HG03175 (cell line): ENCODE measurements around the gene ATG10.
"Not testable (repeated sequence)": the region's sequence is repeated elsewhere in the genome, so short reads cannot be mapped to it uniquely, and the experiment has no call there.

ENCODE experiments used
- ATAC-seq: cut with Tn5 transposase; IDR thresholded peaks from one replicate; pipeline ENCODE4 v1.9.1; 2021; ENCODE audit warnings: mild to moderate bottlenecking, moderate library complexity; ENCODE audit not compliant: unreplicated experiment

ATG10 gene

DNA sequence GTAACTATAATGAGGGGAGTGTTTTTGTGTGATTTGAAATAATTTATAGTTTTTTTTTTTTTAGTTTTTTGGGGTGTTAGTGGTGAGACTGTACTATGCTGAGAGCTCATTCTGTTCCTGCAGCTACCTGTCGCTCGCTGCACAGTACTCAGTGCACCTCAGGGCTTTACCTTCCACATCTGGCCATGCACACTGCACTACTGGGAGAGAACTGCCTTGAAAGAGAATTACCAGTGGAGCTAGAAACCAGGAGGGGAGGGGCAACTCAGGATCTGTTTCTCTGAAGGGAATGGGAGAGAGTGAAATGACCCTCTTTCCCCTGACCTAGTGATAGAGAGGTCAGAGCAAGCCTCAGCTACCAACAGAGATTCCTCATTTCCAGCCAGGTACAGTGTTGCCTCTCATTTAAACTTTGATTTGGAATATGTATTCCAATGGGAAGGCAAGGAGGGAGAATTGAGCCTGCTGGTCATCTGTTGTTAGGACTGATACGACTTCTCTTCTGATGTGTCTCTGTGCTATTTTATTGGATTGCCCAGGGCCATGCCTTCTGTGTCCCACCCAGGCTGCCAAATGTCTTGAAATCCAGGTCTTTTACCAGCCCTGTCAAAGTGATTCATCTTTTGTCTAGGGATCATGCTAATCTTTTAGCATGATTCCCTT is 8.9 kb downstream of the ATG10 start:
- no peak for ATAC-seq

DNA sequence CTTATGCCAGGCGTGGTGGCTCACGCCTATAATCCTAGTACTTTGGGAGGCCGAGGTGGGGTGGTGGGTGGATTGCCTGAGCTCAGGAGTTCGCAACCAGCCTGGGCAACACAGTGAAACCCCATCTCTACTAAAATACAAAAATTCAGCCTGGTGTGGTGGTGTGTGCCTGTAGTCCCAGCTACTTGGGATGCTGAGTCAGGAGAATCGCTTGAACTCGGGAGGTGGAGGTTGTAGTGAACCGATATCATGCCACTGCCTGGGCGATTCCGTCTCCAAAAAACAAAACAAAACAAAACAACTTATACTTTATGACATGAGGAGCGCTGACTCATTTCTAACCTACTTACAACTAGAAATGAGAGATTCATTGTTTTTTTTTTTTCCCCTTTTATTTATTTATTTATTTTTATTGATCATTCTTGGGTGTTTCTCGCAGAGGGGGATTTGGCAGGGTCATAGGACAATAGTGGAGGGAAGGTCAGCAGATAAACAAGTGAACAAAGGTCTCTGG is 10.4 kb downstream of the ATG10 start:
- ATAC-seq = not testable (repeated sequence)

DNA sequence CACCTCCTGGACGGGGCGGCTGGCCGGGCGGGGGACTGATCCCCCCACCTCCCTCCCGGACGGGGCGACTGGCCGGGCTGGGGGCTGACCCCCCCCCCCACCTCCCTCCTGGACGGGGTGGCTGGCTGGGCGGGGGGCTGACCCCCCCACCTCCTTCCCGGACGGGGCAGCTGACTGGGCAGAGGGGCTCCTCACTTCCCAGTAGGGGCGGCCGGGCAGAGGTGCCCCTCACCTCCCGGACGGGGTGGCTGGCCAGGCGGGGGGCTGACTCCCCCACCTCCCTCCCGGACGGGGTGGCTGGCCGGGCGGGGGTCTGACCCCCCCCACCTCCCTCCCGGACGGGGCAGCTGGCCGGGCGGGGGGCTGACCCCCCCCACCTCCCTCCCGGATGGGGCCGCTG is 11.3 kb downstream of the ATG10 start:
- not testable (repeated sequence) for ATAC-seq

DNA sequence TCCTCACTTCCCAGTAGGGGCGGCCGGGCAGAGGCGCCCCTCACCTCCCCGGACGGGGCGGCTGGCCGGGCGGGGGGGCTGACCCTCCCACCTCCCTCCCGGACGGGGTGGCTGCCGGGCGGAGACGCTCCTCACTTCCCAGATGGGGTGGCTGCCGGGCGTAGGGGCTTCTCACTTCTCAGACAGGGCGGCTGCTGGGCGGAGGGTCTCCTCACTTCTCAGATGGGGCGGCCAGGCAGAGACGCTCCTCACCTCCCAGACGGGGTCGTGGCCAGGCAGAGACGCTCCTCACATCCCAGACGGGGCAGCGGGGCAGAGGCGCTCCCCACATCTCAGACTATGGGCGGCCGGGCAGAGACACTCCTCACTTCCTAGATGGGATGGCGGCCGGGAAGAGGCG is 11.7 kb downstream of the ATG10 start:
- ATAC-seq = not testable (repeated sequence)

DNA sequence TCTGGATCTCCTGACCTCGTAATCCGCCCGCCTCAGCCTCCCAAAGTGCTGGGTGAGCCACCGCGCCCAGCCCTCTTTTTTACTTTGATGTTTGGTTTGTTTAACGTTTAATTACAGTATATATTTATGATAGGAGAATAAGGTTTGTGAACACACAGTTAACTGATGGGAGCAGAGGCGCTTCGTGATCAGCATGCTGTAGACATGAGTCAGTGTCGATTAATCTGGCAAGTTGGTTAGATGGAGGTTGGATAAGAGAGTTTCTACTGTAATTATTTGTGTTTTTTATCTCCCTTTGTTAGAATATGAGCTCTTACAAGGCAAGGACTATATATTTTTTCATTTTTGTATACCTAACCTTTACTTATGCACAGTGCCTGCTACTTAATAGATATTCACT is 14.3 kb downstream of the ATG10 start:
- ATAC-seq = no peak

DNA sequence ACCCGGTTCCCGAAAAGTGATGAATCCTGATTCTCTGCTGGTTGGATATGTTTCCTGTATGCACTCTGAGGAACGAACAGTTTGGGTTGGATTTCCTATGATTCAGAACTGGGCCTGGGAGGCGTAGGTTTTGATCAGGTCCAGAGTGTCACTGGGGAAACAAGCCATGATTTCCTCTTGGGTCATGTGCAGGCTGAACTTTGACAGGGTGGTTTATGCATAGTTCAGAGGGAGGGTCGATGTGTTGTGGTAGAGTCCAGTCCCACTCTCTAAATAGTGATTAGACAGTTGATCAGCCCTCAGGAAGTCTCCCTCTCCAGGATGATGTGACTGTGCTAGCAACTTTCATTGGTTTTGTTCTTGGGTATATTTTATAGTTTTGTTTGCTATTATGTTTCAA is 17.4 kb downstream of the ATG10 start:
- no peak for ATAC-seq

DNA sequence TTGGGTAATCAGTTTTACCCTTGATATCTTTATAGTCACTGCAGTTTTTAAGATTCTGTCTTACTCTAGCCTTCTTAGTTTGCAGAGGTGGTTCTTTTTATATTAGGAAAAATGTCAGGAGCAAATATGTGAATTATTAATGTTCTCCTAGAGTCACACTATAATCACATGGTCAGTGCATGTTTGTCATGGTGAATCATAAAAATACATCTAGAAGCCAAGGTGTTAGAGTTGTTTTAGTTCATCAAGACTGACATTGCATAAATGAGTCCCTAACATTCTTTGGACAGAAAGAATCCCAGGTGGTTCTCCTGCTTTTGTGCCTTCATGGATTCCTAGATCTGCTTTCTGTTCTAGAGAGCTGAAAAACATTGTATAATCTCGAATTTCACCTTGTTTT is 22.9 kb downstream of the ATG10 start:
- no peak for ATAC-seq

DNA sequence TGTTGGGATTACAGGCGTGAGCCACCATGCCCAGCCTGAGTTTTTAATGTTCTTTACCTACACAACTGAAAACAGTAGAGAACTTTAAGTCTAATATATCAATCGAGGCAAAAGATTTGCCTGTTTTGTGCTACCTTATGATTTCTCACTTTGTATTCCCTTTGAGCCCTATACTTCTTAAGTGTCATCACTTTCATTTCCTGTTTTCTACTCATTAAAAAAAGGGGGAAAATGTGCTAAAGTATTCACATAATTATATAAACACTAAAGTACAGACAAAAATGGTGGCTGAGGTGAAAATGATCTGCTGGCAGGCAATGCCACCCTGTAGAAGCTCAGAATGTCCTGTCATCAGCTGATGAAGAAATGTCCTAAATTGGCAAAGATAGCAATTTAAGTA is 23.6 kb downstream of the ATG10 start:
- no peak for ATAC-seq

DNA sequence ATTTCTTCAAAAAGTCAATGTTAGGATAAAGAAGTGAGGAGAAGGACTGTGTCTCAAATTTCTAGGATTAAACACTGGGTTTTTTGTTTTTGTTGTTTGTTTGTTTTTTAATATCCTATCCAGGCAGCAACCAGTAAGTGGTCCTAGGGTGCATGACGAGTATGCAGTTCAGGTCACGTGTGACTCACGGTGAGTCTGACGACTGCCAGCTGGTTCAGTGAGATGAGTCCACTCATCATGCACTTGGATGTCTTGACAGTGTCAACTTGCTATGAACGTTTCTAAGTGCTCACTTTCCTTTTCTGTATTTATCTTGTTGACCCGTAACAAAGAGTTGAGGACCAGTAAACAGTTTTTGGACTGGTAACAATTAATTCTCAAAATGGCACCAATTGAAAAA is 32.7 kb downstream of the ATG10 start:
- ATAC-seq = no peak

DNA sequence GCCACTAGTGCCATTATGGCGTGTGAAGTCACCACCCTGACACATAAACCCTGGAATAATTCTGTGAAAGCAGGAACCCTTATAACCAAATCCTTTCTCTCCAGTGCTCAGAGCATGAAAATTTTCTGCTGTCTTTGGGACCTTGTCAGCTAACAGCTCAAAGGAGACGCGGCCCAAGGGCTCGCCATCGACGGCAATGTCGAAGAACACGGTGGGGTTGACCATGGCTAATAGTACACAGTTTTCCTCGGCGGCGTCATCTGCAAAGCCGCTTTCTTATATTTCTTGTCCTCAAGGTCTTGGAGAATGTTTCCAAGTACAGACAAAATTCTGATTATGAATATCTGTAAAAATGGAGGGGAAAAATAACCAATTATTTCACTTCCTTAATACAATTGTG is 38.0 kb downstream of the ATG10 start:
- not testable (repeated sequence) for ATAC-seq

DNA sequence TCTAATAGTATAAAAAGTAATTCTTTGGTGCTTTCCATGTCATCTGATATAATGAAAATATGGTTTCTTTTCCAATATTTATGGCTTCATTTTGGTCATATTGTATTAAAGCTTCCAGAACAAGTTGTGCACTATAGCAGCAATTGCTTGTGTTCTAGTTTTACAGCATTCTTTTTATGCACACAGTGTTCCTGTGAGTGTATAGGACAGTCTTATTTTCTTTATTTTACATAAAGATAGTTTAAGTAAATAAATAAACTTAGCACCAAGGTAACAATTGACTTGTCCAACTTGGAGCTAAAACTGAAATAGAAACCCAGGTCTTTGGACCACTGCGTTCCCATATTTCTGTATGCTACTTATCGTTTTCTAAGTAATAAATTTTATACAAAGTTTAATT is 38.9 kb downstream of the ATG10 start:
- no peak for ATAC-seq

DNA sequence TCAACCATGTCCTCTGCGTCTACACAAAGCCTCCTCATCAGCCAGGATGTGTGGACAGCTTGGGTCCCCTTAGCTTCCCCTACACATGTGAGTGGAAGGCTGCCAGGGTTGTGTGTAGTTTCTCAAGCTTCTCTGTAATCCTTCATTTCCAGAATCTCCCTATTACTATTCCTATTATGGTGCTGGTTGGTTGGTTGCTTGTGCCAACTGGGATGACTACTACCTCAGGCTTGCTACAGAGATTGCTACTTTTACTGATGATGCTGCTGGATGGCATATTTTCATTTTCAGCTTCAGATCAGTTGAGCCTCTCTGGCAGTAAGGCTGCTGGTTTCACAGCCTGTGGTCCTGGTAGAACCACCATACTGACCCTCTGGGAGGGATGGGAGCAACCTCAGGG is 39.9 kb downstream of the ATG10 start:
- no peak for ATAC-seq

DNA sequence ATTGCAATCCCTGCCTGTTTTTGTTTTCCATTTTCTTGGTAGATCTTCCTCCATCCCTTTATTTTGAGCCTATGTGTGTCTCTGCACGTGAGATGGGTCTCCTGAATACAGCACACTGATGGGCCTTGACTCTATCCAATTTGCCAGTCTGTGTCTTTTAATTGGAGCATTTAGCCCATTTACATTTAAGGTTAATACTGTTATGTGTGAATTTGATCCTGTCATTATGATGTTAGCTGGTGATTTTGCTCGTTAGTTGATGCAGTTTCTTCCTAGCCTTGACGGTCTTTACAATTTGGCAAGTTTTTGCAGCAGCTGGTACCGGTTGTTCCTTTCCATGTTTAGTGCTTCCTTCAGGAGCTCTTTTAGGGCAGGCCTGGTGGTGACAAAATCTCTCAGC is 42.8 kb downstream of the ATG10 start:
- not testable (repeated sequence) for ATAC-seq

DNA sequence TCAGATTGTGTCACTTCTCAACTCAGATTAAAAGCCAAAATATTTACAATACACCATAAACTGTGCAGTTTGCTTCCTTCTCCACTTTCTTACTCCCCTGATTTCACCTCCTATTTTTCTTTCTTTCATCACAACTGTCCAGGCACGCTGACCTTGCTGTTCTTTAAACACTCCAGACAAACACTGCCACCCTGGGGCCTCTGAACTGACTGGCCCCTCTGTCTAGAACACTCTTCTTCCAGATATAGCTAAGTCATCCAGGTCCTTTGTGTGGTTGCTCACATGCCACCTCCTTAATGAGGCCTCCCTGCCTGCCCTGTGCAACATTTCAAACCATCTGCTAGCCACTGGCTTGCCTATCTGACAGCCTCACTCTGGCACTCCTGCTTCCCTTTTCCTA is 46.6 kb downstream of the ATG10 start:
- no peak for ATAC-seq

DNA sequence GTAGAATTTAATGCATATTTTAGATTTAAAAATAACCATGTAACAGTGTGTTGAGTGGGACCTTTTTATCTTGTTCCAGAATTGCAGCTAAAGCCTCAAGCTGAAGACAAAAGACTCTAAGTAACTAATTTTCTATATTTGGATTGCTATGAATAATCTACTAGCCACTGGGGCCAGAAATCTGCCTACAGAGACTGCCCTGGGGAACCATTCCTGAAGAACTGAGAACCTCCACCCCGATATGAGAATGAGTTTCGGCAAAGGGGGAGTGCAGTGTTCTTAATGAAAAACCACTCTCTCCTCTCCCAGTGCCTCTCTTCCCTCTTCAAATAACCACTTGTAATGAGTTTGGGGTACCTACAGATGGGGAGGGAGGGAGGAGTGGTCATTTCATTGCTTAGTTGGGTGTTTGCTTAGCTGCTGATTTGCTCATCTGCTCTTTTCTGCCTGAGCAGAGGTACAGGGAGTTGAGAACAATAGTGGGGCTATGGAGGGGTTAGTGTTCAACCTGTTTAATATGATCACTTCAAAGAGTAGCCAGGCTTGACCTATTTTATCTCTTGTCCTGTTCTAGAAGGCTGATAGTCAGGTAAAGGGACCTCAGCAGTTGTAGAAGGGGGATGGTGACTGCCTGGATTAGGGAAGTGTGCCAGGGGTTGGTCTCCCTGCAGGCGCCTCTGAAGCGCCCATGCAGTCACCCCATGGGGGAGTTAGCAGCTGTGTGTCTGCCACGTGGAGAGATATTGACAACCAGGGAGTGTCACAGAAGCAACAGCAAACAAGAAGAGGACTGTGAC is 47.7 kb downstream of the ATG10 start:
- ATAC-seq = no peak

DNA sequence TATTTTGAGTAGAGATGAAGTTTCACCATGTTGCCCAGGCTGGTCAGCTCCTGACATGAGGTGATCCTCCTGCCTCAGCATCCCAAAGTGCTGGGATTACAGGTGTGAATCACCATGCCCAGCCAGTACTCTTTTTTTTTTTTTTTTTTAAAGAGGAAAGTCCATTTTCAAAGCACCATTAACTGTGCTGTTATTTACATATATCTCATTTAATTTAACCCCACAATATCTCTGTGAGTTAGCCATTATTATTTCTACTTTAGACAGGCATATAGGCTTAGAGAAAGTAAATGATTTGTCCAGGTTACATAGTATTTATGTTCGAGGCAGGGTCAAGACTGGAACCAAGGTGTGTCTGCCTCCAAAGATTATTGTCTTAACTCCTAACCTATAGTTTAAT is 50.7 kb downstream of the ATG10 start:
- no peak for ATAC-seq

DNA sequence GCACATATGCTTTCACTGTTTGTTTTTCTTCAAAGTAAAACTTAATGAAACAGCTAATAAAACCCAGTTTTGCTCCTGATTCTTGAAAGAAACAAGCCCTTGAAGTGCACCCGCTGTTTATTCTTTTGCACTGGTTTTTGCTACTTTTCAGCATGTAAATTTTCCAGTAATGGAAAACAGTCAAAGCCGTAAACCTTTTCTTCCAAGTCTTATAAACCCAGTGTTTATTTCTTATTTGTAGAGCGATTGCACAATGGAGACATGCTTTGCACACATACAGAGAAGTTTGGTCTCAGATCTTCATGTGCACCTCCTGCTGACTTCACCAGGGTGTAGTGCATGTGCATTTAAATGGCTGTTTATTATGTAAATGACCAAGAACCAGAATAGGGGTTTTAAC is 51.8 kb downstream of the ATG10 start:
- no peak for ATAC-seq

DNA sequence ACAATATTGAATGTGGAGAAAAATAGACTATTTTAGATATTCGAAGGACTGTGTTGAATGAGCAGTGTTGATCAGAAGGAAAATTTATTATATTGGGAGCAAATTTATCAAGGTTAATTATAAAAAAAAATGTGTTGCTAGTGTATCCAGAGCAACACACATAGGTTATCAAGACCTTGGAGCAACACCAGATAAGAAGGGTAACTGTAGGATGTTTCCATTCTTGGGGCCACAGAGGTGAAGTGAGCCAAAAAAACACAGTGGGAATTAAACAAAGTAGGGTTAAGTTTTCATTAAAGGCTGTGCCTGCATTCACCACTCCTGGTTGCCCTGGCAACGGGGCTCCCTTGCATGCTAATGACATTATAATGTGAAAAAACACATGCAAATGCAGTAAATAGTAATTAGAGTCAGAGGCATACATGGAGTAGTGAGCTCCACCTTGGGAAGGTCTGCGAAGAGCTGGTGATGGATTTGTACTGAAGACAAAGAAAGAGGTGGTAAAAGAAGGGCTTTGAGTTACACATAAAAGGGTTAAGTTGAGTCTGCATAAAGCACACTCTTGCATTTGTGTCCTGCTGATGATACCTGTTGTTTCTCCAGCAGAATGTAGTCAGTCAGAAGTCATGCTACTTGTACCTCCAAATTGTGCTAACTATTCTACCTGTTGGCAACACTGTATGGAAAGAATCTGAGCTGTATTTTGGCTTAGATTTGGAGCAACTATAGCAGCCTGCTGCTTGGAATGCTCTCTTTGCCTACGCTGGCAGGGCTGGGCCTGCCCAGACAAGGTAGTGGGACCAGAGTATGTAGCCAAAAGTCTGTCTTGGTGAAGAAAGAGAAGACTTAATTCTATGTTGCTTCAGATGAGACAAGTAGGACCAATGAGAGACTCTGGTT is 59.6 kb downstream of the ATG10 start:
- ATAC-seq = no peak

DNA sequence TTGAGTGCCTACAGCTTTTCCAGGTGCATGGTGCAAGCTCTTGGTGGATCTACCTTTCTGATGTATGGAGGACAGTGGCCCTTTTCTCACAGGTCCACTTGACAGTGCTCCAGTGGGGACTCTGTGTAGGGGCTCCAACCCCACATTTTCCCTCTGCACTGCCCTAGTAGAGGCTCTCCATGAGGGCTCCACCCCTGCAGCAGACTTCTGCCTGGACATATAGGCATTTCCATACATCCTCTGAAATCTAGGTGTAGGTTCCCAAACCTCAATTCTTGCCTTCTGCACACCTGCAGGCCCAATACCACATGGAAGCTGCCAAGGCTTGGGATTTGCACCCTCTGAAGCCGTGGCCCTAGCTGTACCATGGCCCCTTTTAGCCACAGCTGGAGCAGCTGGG is 71.1 kb downstream of the ATG10 start:
- ATAC-seq = not testable (repeated sequence)

DNA sequence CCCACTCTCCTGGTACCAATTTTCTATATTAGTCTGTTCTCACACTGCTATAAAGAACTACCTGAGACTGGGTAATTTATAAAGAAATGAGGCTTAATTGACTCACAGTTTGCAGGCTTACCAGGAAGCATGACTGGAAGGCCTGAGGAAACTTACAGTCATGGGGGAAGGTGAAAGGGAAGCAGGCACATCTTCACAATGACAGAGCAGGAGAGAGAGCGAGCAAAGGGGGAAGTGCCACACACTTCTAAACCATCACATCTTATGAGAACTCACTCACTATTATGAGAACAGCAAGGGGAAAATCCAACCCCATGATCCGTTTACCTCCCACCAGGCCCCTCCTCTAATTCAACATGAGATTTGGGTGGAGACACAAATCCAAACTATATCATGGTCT is 72.2 kb downstream of the ATG10 start:
- ATAC-seq = no peak

DNA sequence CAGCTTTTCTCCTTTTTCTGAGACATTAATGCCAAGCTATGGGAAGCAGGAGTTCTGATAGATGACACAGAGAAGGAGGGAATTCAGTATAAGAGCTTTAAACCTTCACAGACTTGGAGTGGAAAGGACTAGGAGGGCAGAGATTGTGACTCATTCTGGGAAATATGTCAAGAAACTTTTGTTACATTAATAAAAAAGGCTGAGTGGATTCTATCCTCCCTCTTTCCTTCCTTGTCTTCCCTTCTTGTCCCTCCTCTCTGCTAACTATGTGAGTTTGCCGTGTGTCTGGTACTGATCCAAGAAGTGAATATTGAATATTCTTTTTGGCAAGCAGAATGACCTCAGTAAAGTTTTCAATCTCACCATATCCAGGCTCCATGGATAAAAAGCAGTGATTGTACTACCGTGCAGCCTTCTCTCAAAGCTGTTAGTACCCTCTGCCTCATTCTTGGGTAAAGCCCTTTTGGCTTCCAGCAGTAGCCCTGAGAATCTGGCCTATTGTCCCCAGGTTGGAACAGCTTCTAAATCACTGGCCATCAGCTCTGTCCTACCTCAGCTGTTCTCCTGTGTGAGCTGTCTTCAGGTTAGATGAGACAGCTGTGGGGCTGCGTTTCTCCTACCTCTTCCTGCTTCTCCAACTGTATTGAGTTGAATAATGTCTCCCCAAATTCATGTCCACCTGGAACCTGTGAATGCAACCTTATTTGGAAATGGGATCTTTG is 73.9 kb downstream of the ATG10 start:
- ATAC-seq = no peak
